SK-N-SH (cell line): ENCODE data around the gene OCSTAMP. TPM values are rescaled to one million over a fixed set of nuclear protein-coding genes. Genes with fewer than 3 reads are reported as not detected.

ENCODE experiments used
- CTCF ChIA-PET: fragments of 300-600, 350-600 bp; formaldehyde crosslinking; extraction: SDS; loops from one replicate; lab custom pipeline; 2021; lab: Yijun Ruan, JAX
- POLR2A ChIA-PET: fragments of 350-600 bp; sonication (Branson Sonifier 250); formaldehyde crosslinking; extraction: SDS; loops from one replicate; lab custom pipeline; 2020; ENCODE audit warnings: antibody characterized with exemption, inconsistent platforms; lab: Yijun Ruan, JAX
- DNase-seq: peaks from one replicate; pipeline ENCODE4 v3.0.0; 2012
- H2AFZ ChIP-seq: fragments of 200-600 bp; sonication (generic); 2 replicates; pipeline ENCODE4 v1.8.1; 2016; ENCODE audit warnings: antibody characterized with exemption, mild to moderate bottlenecking, low read depth
- H3F3A ChIP-seq: fragments of 200-600 bp; sonication (generic); replicated peaks from 2 replicates; pipeline ENCODE3; 2016; ENCODE audit warnings: antibody characterized with exemption, mild to moderate bottlenecking; ENCODE audit not compliant: insufficient read depth
- H3K27ac ChIP-seq, 2 experiments: fragments of 200-500 bp in 1 of 2; fragments of 200-600 bp in 1 of 2; sonication (Bioruptor generic) in 1 of 2; sonication (generic), shearing (Covaris generic) in 1 of 2; 2 replicates each; pipeline versions ENCODE4 v1.5.1 to v1.6.1; 2014 to 2016; ENCODE audit warnings: low read depth in 2 of 2, inconsistent platforms in 1 of 2, low read length in 1 of 2, mild to moderate bottlenecking in 1 of 2, mixed read lengths in 1 of 2
- H3K27me3 ChIP-seq: fragments of 200-600 bp; sonication (generic), shearing (Covaris generic); 2 replicates; pipeline ENCODE4 v1.6.1; 2016; ENCODE audit warnings: mixed run types; ENCODE audit not compliant: insufficient read depth
- H3K36me3 ChIP-seq, 2 experiments: fragments of 200-500 bp in 1 of 2; fragments of 200-600 bp in 1 of 2; sonication (Bioruptor generic) in 1 of 2; sonication (generic) in 1 of 2; replicated peaks in 1 of 2; 2 replicates each; pipeline versions ENCODE3 to v1.5.1; 2014 to 2016; ENCODE audit warnings: low read length in 1 of 2, mild to moderate bottlenecking in 1 of 2; ENCODE audit not compliant: insufficient read depth in 2 of 2, control insufficient read depth in 1 of 2
- H3K4me1 ChIP-seq, 2 experiments: fragments of 200-500 bp in 1 of 2; fragments of 200-600 bp in 1 of 2; sonication (Bioruptor generic) in 1 of 2; sonication (generic), shearing (Covaris generic) in 1 of 2; 2 replicates each; pipeline versions ENCODE4 v1.5.1 to v1.6.1; 2014 to 2016; ENCODE audit warnings: low read depth in 1 of 2, low read length in 1 of 2, mixed run types in 1 of 2; ENCODE audit not compliant: insufficient read depth in 2 of 2, control insufficient read depth in 1 of 2
- H3K4me2 ChIP-seq: fragments of 200-600 bp; sonication (generic), shearing (Covaris generic); 2 replicates; pipeline ENCODE4 v1.6.1; 2017; ENCODE audit warnings: mixed run types
- H3K4me3 ChIP-seq, 2 experiments: fragments of 200-500 bp in 1 of 2; fragments of 200-600 bp in 1 of 2; sonication (Bioruptor generic) in 1 of 2; sonication (generic), shearing (Covaris generic) in 1 of 2; 2 replicates each; pipeline versions ENCODE4 v1.5.1 to v1.8.1; 2014 to 2016; ENCODE audit warnings: low read depth in 2 of 2, inconsistent platforms in 1 of 2, low read length in 1 of 2, mild to moderate bottlenecking in 1 of 2, mixed read lengths in 1 of 2, moderate library complexity in 1 of 2
- H3K79me2 ChIP-seq: fragments of 200-600 bp; sonication (generic); 2 replicates; pipeline ENCODE4 v1.8.1; 2017; ENCODE audit warnings: mild to moderate bottlenecking; ENCODE audit not compliant: insufficient read depth
- H3K9ac ChIP-seq: fragments of 200-600 bp; sonication (generic); 2 replicates; pipeline ENCODE4 v1.6.1; 2017; ENCODE audit warnings: mixed run types
- H3K9me2 ChIP-seq: fragments of 200-600 bp; sonication (generic); 2 replicates; pipeline ENCODE4 v1.6.1; 2017; ENCODE audit warnings: mixed run types
- H3K9me3 ChIP-seq: fragments of 200-600 bp; sonication (generic); 2 replicates; pipeline ENCODE4 v1.6.1; 2017; ENCODE audit warnings: mixed run types, mild to moderate bottlenecking, moderate library complexity
- H4K20me1 ChIP-seq: fragments of 200-600 bp; sonication (generic); 2 replicates; pipeline ENCODE4 v1.6.1; 2017; ENCODE audit warnings: mild to moderate bottlenecking, mixed run types; ENCODE audit not compliant: insufficient read depth
- CTCF ChIP-seq: fragments of 200-600 bp; sonication (generic); IDR thresholded peaks from 2 replicates; pipeline ENCODE4 v1.6.1; 2017; ENCODE audit warnings: antibody characterized with exemption, mild to moderate bottlenecking, moderate library complexity
- EZH2phosphoT487 ChIP-seq: fragments of 200-600 bp; sonication (generic); IDR thresholded peaks from 2 replicates; pipeline ENCODE4 v1.6.1; 2017; ENCODE audit warnings: low read depth, mixed run types, mild to moderate bottlenecking, antibody characterized with exemption, moderate library complexity, borderline replicate concordance
- FOXJ3 ChIP-seq: sonication (generic); formaldehyde crosslinking; IDR thresholded peaks from 2 replicates; pipeline ENCODE4 v1.5.1; 2020; ENCODE audit warnings: mild to moderate bottlenecking, missing genetic modification reagents
- FOXM1 ChIP-seq: IDR thresholded peaks from 2 replicates; pipeline ENCODE4 v1.4.0; 2012; ENCODE audit warnings: low read depth, mild to moderate bottlenecking
- GABPA ChIP-seq: IDR thresholded peaks from 2 replicates; pipeline ENCODE4 v1.4.0; 2012; ENCODE audit warnings: low read depth, mild to moderate bottlenecking
- GATA2 ChIP-seq: sonication (generic); formaldehyde crosslinking; IDR thresholded peaks from 2 replicates; pipeline ENCODE4 v1.5.0; 2020; ENCODE audit warnings: mild to moderate bottlenecking, missing genetic modification reagents
- MAX ChIP-seq: IDR thresholded peaks from 2 replicates; pipeline ENCODE4 v1.4.0; 2012; ENCODE audit warnings: low read depth
- MEF2A ChIP-seq: IDR thresholded peaks from 2 replicates; pipeline ENCODE4 v1.4.0; 2012; ENCODE audit warnings: low read depth, borderline replicate concordance
- MXI1 ChIP-seq: IDR thresholded peaks from 2 replicates; pipeline ENCODE4 v1.6.1; 2012; ENCODE audit warnings: mild to moderate bottlenecking, low read depth, low read length, improper control_type of control experiment
- NFIC ChIP-seq: IDR thresholded peaks from 2 replicates; pipeline ENCODE4 v1.4.0; 2012; ENCODE audit warnings: borderline replicate concordance
- PBX3 ChIP-seq: IDR thresholded peaks from 2 replicates; pipeline ENCODE4; 2012
- RAD21 ChIP-seq: IDR thresholded peaks from 2 replicates; pipeline ENCODE4 v1.6.1; 2012; ENCODE audit warnings: mild to moderate bottlenecking, low read length
- RXRA ChIP-seq: IDR thresholded peaks from 2 replicates; pipeline ENCODE4 v1.4.0; 2012; ENCODE audit warnings: low read depth, mild to moderate bottlenecking, borderline replicate concordance
- SIN3A ChIP-seq: IDR thresholded peaks from 2 replicates; pipeline ENCODE4 v1.6.1; 2012; ENCODE audit warnings: low read depth, mild to moderate bottlenecking, low read length, moderate library complexity, borderline replicate concordance
- TAF1 ChIP-seq: IDR thresholded peaks from 2 replicates; pipeline ENCODE4 v1.6.1; 2012; ENCODE audit warnings: low read depth, mild to moderate bottlenecking, low read length, moderate library complexity, borderline replicate concordance
- USF1 ChIP-seq: IDR thresholded peaks from 2 replicates; pipeline ENCODE4 v1.4.0; 2012; ENCODE audit warnings: low read depth, borderline replicate concordance
- USF2 ChIP-seq: fragments of 150-350 bp; IDR thresholded peaks from 2 replicates; pipeline ENCODE4 v1.6.1; 2017; ENCODE audit warnings: antibody characterized with exemption, low read length, low read depth, borderline replicate concordance
- YY1 ChIP-seq: IDR thresholded peaks from 2 replicates; pipeline ENCODE4 v1.4.0; 2012; ENCODE audit warnings: low read depth, mild to moderate bottlenecking
- ZBTB33 ChIP-seq: IDR thresholded peaks from 2 replicates; pipeline ENCODE4 v1.4.0; 2012; ENCODE audit warnings: low read depth, borderline replicate concordance
- WGBS: methylation state at CpG from one replicate; pipeline ENCODE4 v1.1.6; 2017; ENCODE audit warnings: low lambda C conversion rate; 5-methylcytosine and 5-hydroxymethylcytosine counted together
- polyA plus RNA-seq, 3 experiments: library from polyadenylated mRNA; depleted of rRNA; stranded (reverse); fragments of >200 nt; gene quantifications; 2 replicates each; pipeline ENCODE4 v1.2.3, GENCODE V29; 2012

Gene OCSTAMP
- polyA plus RNA-seq, 1 of the 3 experiments (the other 2 are of a cell fraction) = not detected

GRCh38 chr20:46555370-46555956 is 5.0 kb upstream of the OCSTAMP start:
- no peaks in the 10 kb centered on the region for H4K20me1 ChIP-seq
- H3K36me3 ChIP-seq = no peaks in the 10 kb centered on the region
- H3F3A ChIP-seq = no peaks in the 10 kb centered on the region
- DNase-seq = no peak
- H3K9me2 ChIP-seq = no peaks in the 10 kb centered on the region
- no peak overlapping the region for H3K4me2 ChIP-seq
- no peak overlapping the region for H3K27ac ChIP-seq
- H3K4me3 ChIP-seq = no peak overlapping the region
- no peaks in the 10 kb centered on the region for H3K9me3 ChIP-seq
- H3K27me3 ChIP-seq = no peaks in the 10 kb centered on the region; the same call in 1 of the 2 replicates
- H2AFZ ChIP-seq = no peak overlapping the region
- 24% methylated on average over 4 of the region's 4 CpGs for WGBS
- POLR2A ChIA-PET = no interaction called here
- CTCF ChIA-PET = interaction anchor here (1.0 to 9.0 kb wide), 2 partner anchors 31 to 126 kb away, joined by 4 to 102 read pairs; no protein-coding TSS in a partner anchor
- peaks cover 0 to 4% of the 10 kb centered on the region in 2 experiments; a peak in 1 of 4 replicates for H3K4me1 ChIP-seq
- no peaks in the 10 kb centered on the region for H3K79me2 ChIP-seq
- H3K9ac ChIP-seq = no peak overlapping the region
- TF ChIP-seq GATA2 (no peak), TAF1 (no peak), FOXJ3 (CRISPR knock-in tag) (no peak), FOXM1 (no peak), MXI1 (no peak), RXRA (no peak), PBX3 (no peak), USF2 (no peak), RAD21 (no peak), MAX (no peak)

- Histone ChIP-seq H3F3A (no peaks in the 10 kb centered on the region), H3K27ac (no peak overlapping the region), H3K36me3 (no peaks in the 10 kb centered on the region), H3K9ac (no peak overlapping the region), H2AFZ (no peak overlapping the region), H4K20me1 (no peaks in the 10 kb centered on the region), H3K4me2 (no peak overlapping the region), H3K9me2 (no peaks in the 10 kb centered on the region), H3K4me1 (peaks cover 0 to 4% of the 10 kb centered on the region in 2 experiments; a peak in 1 of 4 replicates), H3K4me3 (no peak overlapping the region), H3K27me3 (no peaks in the 10 kb centered on the region; the same call in 1 of the 2 replicates), H3K79me2 (no peaks in the 10 kb centered on the region), H3K9me3 (no peaks in the 10 kb centered on the region)
- no peak for DNase-seq
- 59% methylated on average over 3 of the region's 3 CpGs for WGBS
- ChIA-PET POLR2A (no interaction called here), CTCF (interaction anchor here (1.0 to 9.0 kb wide), 3 partner anchors 8 to 127 kb away, joined by 4 to 102 read pairs (median 4); no protein-coding TSS in a partner anchor)
- TF ChIP-seq FOXM1 (no peak), CTCF (no peak), EZH2phosphoT487 (no peak), YY1 (no peak), TAF1 (no peak), GABPA (no peak), ZBTB33 (no peak), GATA2 (no peak), SIN3A (no peak), NFIC (no peak), USF2 (no peak), MEF2A (no peak), USF1 (no peak)
These were observed 4.4 kb upstream of the OCSTAMP start for GRCh38 chr20:46554828-46555227.
